22Rv1 (cell line): ENCODE measurements around the gene TMEM154.

ENCODE experiments used
- H3K27ac ChIP-seq: fragments of 450-650 bp; 2 replicates; pipeline ENCODE4 v1.5.1; 2017
- ZFX ChIP-seq: fragments of 450-650 bp; IDR thresholded peaks from 2 replicates; pipeline ENCODE4 v1.6.1; 2017; ENCODE audit warnings: antibody characterized with exemption, borderline replicate concordance
- TF ChIP-seq, protein P1 (sequence below): fragments of 450-650 bp; IDR thresholded peaks from 2 replicates; pipeline ENCODE4 v1.5.1; 2017; ENCODE audit warnings: mild to moderate bottlenecking

The TMEM154 gene

GRCh38 chr4:152573861-152574260, 105.9 kb downstream of the TMEM154 start:
- no peak for TF ChIP-seq ZFX
- TF ChIP-seq, protein P1, sequence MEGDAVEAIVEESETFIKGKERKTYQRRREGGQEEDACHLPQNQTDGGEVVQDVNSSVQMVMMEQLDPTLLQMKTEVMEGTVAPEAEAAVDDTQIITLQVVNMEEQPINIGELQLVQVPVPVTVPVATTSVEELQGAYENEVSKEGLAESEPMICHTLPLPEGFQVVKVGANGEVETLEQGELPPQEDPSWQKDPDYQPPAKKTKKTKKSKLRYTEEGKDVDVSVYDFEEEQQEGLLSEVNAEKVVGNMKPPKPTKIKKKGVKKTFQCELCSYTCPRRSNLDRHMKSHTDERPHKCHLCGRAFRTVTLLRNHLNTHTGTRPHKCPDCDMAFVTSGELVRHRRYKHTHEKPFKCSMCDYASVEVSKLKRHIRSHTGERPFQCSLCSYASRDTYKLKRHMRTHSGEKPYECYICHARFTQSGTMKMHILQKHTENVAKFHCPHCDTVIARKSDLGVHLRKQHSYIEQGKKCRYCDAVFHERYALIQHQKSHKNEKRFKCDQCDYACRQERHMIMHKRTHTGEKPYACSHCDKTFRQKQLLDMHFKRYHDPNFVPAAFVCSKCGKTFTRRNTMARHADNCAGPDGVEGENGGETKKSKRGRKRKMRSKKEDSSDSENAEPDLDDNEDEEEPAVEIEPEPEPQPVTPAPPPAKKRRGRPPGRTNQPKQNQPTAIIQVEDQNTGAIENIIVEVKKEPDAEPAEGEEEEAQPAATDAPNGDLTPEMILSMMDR: no peak
- H3K27ac ChIP-seq: no peak overlapping the region

- TF ChIP-seq ZFX: no peak
- TF ChIP-seq, protein P1: no peak
- H3K27ac ChIP-seq: no peak overlapping the region
Observed at GRCh38 chr4:152572417-152573086, 107.2 kb downstream of the TMEM154 start.

- no peak overlapping the region for H3K27ac ChIP-seq
- TF ChIP-seq, protein P1: no peak
- no peak for TF ChIP-seq ZFX
Observed at GRCh38 chr4:152571770-152572169, 108.0 kb downstream of the TMEM154 start.

- no peak overlapping the region for H3K27ac ChIP-seq
- TF ChIP-seq, protein P1: no peak
- TF ChIP-seq ZFX: no peak
Observed at GRCh38 chr4:152571296-152571695, 108.5 kb downstream of the TMEM154 start.
